HG03378 (cell line): Measurements from ENCODE around the gene IGFBP1.
"Not testable (repeated sequence)": the region's sequence is repeated elsewhere in the genome, so short reads cannot be mapped to it uniquely, and the experiment has no call there.

Experiments
- ATAC-seq: cut with Tn5 transposase; IDR thresholded peaks from one replicate; pipeline ENCODE4 v1.9.1; 2021; ENCODE audit warnings: mild to moderate bottlenecking, moderate library complexity; ENCODE audit not compliant: unreplicated experiment

The IGFBP1 gene

DNA sequence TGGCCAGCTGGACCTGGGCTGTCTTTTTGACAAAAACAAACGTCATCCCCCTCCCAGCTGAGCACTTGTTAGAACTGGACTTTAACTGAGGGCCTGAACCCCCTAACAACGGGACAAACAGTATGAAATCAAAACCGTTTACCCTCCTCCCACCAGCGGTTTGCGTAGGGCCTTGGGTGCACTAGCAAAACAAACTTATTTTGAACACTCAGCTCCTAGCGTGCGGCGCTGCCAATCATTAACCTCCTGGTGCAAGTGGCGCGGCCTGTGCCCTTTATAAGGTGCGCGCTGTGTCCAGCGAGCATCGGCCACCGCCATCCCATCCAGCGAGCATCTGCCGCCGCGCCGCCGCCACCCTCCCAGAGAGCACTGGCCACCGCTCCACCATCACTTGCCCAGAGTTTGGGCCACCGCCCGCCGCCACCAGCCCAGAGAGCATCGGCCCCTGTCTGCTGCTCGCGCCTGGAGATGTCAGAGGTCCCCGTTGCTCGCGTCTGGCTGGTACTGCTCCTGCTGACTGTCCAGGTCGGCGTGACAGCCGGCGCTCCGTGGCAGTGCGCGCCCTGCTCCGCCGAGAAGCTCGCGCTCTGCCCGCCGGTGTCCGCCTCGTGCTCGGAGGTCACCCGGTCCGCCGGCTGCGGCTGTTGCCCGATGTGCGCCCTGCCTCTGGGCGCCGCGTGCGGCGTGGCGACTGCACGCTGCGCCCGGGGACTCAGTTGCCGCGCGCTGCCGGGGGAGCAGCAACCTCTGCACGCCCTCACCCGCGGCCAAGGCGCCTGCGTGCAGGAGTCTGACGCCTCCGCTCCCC, at the start of gene IGFBP1:
Gene IGFBP1 (plus strand): TSS at position 304 of the 808 bp plus-strand sequence. CDS start 165 bp downstream, at position 469.
- no peak for ATAC-seq

DNA sequence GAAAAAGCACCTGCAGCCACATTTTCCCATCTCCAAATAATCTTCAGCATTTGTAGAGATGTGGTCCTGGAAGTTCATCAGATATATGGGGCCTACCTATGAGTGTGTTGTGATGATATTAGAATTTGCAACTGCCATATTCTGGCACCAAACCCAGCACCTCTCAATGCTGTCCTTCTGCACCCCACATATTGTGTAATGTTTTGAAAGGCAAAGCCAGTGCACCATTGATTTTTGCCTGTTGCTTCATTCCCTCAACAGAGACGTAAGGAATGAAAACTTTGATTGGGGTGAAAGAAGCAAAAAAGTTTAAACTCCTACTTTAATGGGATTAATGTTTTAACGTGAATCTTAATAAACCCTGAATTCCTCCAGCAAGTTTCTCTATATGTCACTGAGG, 49.4 kb upstream of the IGFBP1 start:
- ATAC-seq, result not testable (repeated sequence)

DNA sequence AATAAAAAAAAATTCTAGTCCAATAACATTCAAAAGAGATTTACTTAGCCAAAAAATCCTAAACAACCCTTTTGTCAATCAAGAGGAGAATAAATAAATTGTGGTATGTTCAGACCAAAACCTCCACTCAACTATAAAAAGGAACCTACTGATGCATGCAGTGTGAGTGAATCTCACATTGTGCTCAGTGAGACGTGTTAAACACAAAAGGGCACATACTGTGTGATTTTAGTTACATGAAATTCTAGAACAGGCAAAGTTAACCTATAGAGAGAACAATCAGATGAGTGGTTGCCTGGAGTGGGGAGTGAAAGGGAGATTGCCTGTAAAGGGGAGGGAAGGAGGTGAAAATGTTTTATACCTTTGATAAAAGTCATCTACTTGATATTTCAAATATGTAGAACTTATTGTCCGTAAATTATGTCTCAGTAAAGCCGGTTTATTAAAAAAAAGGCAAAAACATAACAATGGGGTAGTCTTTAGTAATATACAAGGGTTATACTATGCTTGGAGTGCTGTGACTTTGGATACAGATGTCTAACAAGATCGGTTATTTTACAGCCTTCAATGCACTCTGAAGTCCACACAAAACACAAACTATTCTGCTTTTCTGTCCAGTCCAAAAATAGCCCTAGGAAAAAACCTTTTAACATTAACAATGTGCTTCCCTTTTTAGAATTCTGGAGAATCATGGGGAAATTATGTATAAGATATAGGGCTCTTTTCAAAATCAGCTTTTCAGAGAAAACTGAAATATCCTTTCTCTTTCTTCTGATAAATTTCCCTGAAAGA, 46.2 kb upstream of the IGFBP1 start:
- ATAC-seq, result peak; percentile 50

- ATAC-seq, result not testable (repeated sequence)
Observed at GRCh38 chr7:45846536-45846935, 41.8 kb upstream of the IGFBP1 start.

DNA sequence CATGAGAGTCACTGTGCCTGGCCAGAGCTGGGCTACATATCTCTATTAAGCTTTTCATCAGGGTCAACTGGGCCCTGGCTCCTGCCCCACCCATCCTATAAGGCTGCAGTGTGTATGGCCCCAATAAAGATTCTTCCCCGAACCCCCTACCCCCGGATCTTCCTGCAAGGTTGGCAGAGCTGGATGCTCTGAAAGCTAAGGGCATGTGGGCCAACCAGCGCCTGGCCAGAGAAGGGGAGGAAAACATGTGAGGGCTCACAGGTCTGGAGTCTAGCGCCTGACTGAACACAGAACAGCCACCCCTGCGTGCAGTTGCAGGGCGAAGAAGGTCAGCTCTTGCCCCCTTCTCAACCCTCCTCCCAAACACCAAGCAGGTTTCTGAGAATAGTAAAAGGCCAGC, 39.6 kb upstream of the IGFBP1 start:
- not testable (repeated sequence) for ATAC-seq

- ATAC-seq, result not testable (repeated sequence)
Observed at GRCh38 chr7:45852984-45853383, 35.3 kb upstream of the IGFBP1 start.

DNA sequence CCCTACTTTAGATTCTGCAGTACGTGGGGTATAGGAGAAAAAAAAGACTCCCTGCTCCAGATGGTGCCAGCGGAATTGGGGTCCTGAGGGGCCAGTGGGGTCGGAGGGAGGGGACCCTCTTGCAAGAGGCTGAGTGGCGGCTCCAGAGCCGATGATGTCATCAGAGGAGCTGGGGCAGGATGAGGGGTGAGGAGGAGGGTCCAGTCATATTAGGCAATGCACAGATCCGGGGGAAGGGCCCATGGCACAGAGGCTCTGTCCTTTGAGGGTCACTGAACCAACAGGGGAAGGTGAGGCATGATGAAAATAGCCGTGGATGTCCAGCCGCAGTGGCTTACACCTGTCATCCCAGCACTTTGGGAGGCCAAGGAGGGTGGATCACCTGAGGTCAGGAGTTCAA, 34.8 kb upstream of the IGFBP1 start:
- ATAC-seq, result not testable (repeated sequence)

DNA sequence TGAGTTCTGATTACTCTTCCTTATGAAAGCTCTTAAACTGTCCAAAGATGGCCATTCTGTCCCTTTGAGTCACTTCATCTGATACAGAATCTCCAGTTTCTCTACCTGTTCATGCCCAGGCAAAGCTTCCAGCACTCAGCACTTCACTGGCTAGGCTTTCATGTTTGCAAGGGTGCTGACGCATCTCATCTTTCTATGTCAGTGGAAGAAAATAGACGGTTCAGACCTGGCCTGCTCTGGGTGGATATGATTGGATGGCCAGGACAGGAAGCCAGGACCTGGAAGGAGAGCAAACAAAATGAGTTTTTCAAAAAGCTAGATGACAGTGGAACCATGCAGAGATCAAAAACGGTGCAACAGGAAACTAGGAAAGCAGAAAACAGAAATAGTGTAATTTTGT, 32.6 kb upstream of the IGFBP1 start:
- ATAC-seq, result not testable (repeated sequence)

DNA sequence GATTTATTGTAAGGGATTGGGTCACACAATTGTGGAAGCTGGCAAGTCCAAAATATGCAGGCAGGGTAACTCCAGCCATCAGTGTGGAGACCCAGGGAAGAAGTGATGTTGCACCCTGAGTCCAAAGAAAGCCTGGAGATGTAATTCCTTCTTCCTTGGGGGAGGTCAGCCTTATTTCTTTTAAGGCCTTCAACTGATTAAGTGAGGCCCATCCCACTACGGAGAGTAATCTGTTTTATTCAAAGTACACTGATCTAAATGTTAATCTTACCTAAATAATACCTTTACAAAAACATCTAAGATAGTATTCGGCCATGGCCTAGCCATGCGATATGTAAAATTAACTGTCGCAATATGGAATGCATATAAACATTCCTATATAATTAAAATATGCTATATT, 31.4 kb upstream of the IGFBP1 start:
- ATAC-seq, result not testable (repeated sequence)

DNA sequence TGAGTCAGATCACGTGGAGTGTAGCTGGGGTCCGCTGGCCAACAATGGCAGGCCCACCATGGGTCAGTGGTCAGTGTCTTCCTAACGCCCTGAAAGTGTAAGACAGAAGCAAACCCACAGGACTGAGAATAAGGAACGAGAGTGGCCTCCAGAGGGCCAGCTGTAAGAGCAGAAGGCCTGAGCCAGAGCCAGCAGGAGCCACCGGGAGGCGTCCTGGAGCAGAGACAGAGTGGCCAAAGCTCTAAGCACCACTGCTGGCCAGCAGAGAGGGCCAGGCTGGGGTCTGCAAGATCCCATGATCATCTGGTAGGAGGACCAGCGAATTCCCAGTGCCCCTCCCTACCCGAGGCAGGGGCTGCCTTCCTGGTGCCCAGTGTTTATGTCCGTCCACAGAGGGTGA, 24.6 kb upstream of the IGFBP1 start:
- ATAC-seq, result no peak

GRCh38 chr7:45865594-45866410, 22.5 kb upstream of the IGFBP1 start:
- ATAC-seq, result no peak

DNA sequence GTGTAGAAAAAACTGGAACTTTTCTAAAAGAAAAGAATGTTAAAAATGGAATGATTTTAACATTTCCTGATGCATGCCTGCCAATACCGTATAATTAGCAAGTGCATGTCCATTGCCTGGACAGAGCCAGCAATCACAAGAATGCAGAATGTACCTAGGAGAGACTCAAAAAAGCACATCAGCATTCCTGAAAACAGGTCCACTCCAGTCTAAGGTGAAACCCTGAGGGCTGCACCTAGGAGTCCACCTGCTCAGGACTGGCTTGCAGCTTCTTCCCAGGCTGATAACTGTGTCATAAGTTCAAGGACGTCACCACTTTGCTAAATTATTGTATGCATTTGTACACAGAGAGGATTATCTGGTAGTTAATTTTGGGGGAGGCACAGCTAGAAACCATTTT, 20.8 kb upstream of the IGFBP1 start:
- ATAC-seq, result no peak

DNA sequence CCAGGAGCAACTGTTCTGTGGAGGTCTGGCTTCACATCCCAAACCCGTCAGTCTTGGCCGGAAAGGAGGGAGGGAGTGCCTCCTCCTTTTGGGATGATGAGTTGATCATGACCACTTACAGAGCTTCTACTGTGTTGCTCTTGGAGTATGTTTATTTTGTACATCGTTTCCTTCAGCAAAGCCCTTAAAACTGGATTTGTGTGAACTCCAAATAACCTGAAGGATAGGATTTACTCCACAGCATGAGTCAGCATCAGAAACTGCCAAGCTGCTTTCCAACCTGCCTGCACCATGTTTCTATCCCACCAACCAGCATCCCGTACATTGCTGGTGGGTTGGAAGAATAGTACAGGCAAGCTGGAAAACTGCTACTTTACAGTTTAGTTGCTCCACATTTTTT, 18.9 kb upstream of the IGFBP1 start:
- no peak for ATAC-seq

GRCh38 chr7:45872116-45873034, 15.9 kb upstream of the IGFBP1 start:
- ATAC-seq, result no peak

DNA sequence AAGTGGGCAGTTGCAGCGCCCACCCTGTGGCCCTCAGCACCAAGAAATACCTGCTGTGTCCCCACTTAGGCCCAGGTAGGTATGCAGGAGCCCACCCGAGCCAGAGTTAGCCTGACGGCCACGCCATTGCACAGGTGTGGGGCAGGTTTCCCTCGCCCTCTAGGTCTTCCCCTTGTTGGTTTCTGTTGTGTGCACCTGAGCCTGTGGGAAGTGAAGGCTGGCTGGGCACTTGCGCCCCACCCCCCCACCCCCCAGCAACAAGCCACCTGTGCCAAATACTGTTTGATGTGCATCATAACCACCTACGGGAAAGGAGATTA, 15.3 kb upstream of the IGFBP1 start, which contains the start of gene CCDC201:
Gene CCDC201 (minus strand): TSS at position 48 of the 320 bp plus-strand sequence. CDS start 75 bp downstream, outside the sequence.
- no peak for ATAC-seq

DNA sequence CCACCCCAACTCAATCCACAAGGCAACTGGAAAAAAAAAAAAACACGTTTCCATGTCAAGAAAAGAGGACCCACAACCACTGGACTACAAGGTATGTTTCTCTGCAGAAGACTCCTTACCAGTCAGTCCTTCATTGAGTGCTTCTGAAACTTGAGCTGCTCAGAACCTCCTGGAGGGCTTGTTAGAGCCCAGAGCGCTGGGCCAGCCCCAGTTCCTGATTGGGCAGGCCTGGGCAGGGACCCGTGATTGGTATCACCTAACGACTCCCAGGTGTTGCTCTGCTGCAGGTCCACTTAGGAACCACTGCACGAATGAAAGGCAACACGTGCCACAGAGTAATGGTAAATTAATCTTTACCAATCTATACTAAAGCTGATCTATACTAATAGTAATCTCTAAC, 14.9 kb upstream of the IGFBP1 start:
- no peak for ATAC-seq

GRCh38 chr7:45874408-45875131, 13.7 kb upstream of the IGFBP1 start:
- ATAC-seq, result no peak

- ATAC-seq, result no peak
Observed at GRCh38 chr7:45876519-45876918, 11.8 kb upstream of the IGFBP1 start.

- no peak for ATAC-seq
Observed at GRCh38 chr7:45878457-45879144, 9.7 kb upstream of the IGFBP1 start.
